ENCODE measurements around the gene MYLK3. TPM values are rescaled to one million over a fixed set of nuclear protein-coding genes. Genes with fewer than 3 reads are reported as not detected.

MYLK3 gene
- total RNA-seq, 2 experiments from 2014 or later = 0.38 TPM; not detected in 1

- H3K9me3 ChIP-seq (ENCODE audit: control insufficient read depth in 1 of 2, insufficient read depth in 1 of 2, low read length in 2 of 2) = no peaks in the 10 kb centered on the region
- H3K36me3 Mint-ChIP-seq (ENCODE audit: low read depth) = no peaks in the 10 kb centered on the region
- no peaks in the 10 kb centered on the region for H3K4me1 ChIP-seq (ENCODE audit: insufficient read depth, low read length)
- no peaks in the 10 kb centered on the region for H3K27me3 ChIP-seq (ENCODE audit: control insufficient read depth in 1 of 2, insufficient read depth in 2 of 2, low read length in 2 of 2)
- H3K27ac ChIP-seq (ENCODE audit: low read depth in 1 of 2, low read length in 2 of 2) = no peak overlapping the region
- no peaks in the 10 kb centered on the region for H3K4me1 Mint-ChIP-seq (ENCODE audit: low read depth)
- ChIA-PET CTCF (no interaction called here), POLR2A (no interaction called here)
- no peak overlapping the region for H3K4me3 ChIP-seq (ENCODE audit: low read length)
- H3K4me3 Mint-ChIP-seq = no peak overlapping the region
- no peaks in the 10 kb centered on the region for H3K36me3 ChIP-seq (ENCODE audit: insufficient read depth, low read length)
- H3K27me3 Mint-ChIP-seq = no peaks in the 10 kb centered on the region
- no peak for ATAC-seq (ENCODE audit: poor library complexity)
- intact Hi-C loops (cut with DNase I, micrococcal nuclease) = no loop called here
- TF ChIP-seq CTCF (IDR thresholded peaks at IDR 0.05) = no peak
- no peak for DNase-seq
- H3K27ac Mint-ChIP-seq = no peak overlapping the region
- no peaks in the 10 kb centered on the region for H3K9me3 Mint-ChIP-seq
Measured at GRCh38 chr16:46700048-46700447, 48.1 kb downstream of the MYLK3 start.

GRCh38 chr16:46696957-46697356 is 51.2 kb downstream of the MYLK3 start:
- intact Hi-C loops (cut with DNase I, micrococcal nuclease) = no loop called here
- no peak for TF ChIP-seq CTCF (IDR thresholded peaks at IDR 0.05)
- no peaks in the 10 kb centered on the region for H3K4me1 Mint-ChIP-seq (ENCODE audit: low read depth)

GRCh38 chr16:46695937-46696336 is 52.2 kb downstream of the MYLK3 start:
- ATAC-seq (ENCODE audit: poor library complexity) = no peak
- POLR2A ChIA-PET = no interaction called here

More at GRCh38 chr16:46696957-46697356, 51.2 kb downstream of the MYLK3 start:
- H3K9me3 Mint-ChIP-seq = no peaks in the 10 kb centered on the region
- Histone ChIP-seq H3K4me3 (ENCODE audit: low read length) (no peak overlapping the region), H3K27ac (ENCODE audit: low read depth in 1 of 2, low read length in 2 of 2) (no peak overlapping the region), H3K4me1 (ENCODE audit: insufficient read depth, low read length) (no peaks in the 10 kb centered on the region), H3K36me3 (ENCODE audit: insufficient read depth, low read length) (no peaks in the 10 kb centered on the region), H3K27me3 (ENCODE audit: control insufficient read depth in 1 of 2, insufficient read depth in 2 of 2, low read length in 2 of 2) (no peaks in the 10 kb centered on the region), H3K9me3 (ENCODE audit: control insufficient read depth in 1 of 2, insufficient read depth in 1 of 2, low read length in 2 of 2) (no peaks in the 10 kb centered on the region)
- CTCF ChIA-PET = no interaction called here
- no peak overlapping the region for H3K27ac Mint-ChIP-seq
- POLR2A ChIA-PET = no interaction called here
- no peaks in the 10 kb centered on the region for H3K27me3 Mint-ChIP-seq
- H3K36me3 Mint-ChIP-seq (ENCODE audit: low read depth) = no peaks in the 10 kb centered on the region
- no peak overlapping the region for H3K4me3 Mint-ChIP-seq
- ATAC-seq (ENCODE audit: poor library complexity) (no peak), DNase-seq (no peak)

More at GRCh38 chr16:46695937-46696336, 52.2 kb downstream of the MYLK3 start:
- Mint-ChIP-seq H3K4me1 (ENCODE audit: low read depth) (no peaks in the 10 kb centered on the region), H3K9me3 (no peaks in the 10 kb centered on the region), H3K36me3 (ENCODE audit: low read depth) (no peaks in the 10 kb centered on the region), H3K27me3 (no peaks in the 10 kb centered on the region), H3K4me3 (no peak overlapping the region), H3K27ac (no peak overlapping the region)
- H3K27ac ChIP-seq (ENCODE audit: low read depth in 1 of 2, low read length in 2 of 2) = no peak overlapping the region
- no peak overlapping the region for H3K4me3 ChIP-seq (ENCODE audit: low read length)
- CTCF ChIA-PET = no interaction called here
- peaks cover under 1% of the 10 kb centered on the region for H3K4me1 ChIP-seq (ENCODE audit: insufficient read depth, low read length)
- no peaks in the 10 kb centered on the region for H3K27me3 ChIP-seq (ENCODE audit: control insufficient read depth in 1 of 2, insufficient read depth in 2 of 2, low read length in 2 of 2)
- intact Hi-C loops (cut with DNase I, micrococcal nuclease) = no loop called here
- no peaks in the 10 kb centered on the region for H3K36me3 ChIP-seq (ENCODE audit: insufficient read depth, low read length)
- TF ChIP-seq CTCF (IDR thresholded peaks at IDR 0.05) = no peak
- H3K9me3 ChIP-seq (ENCODE audit: control insufficient read depth in 1 of 2, insufficient read depth in 1 of 2, low read length in 2 of 2) = no peaks in the 10 kb centered on the region
- no peak for DNase-seq

Data from CD4-positive, alpha-beta T cell (primary cell).